Cardiac muscle cell (in vitro differentiated cells and primary cell): Measurements from ENCODE around the gene CCNG2. TPM values are rescaled to one million over a fixed set of nuclear protein-coding genes. Genes with fewer than 3 reads are reported as not detected.

ENCODE experiments used
- DNase-seq, 2 donors: peaks; one replicate each; pipeline versions ENCODE4 v3.0.0 to v3.0.0-alpha.2; 2010 to 2017; ENCODE audit warnings: low read depth in 1 of 2, low spot score in 1 of 2
- H3K27ac ChIP-seq: fragments of 200-600 bp; sonication (generic); 2 replicates; pipeline ENCODE4 v1.5.1; 2016
- H3K27me3 ChIP-seq: fragments of 200-600 bp; sonication (generic); 2 replicates; pipeline ENCODE4 v1.6.0; 2016; ENCODE audit warnings: control low read depth
- H3K36me3 ChIP-seq: fragments of 200-600 bp; sonication (generic); 2 replicates; pipeline ENCODE4 v1.5.1; 2016; ENCODE audit warnings: control low read depth
- H3K4me1 ChIP-seq: fragments of 200-600 bp; sonication (generic); 2 replicates; pipeline ENCODE4 v1.8.1; 2017; ENCODE audit warnings: low read depth, mild to moderate bottlenecking, mixed run types
- H3K4me3 ChIP-seq: fragments of 200-600 bp; sonication (generic); 2 replicates; pipeline ENCODE4 v1.5.1; 2016; ENCODE audit warnings: mild to moderate bottlenecking
- H3K9me3 ChIP-seq: fragments of 200-600 bp; sonication (generic); 2 replicates; pipeline ENCODE4 v1.5.1; 2017; ENCODE audit warnings: low read depth, mild to moderate bottlenecking, control low read depth
- CTCF ChIP-seq: IDR thresholded peaks from 2 replicates; pipeline ENCODE4 v1.5.1; 2012; ENCODE audit warnings: low read depth, mild to moderate bottlenecking, low read length
- polyA plus RNA-seq: library from polyadenylated mRNA; unstranded; fragments of >200 nt; fragmentation: Nextera tagmentation; extraction: Ambion mirVana; gene quantifications from 2 replicates; pipeline ENCODE4 v1.2.1, GENCODE V29; 2016
- total RNA-seq: library from RNA; depleted of rRNA; stranded (reverse); fragments of >200 nt; gene quantifications from 2 replicates; pipeline ENCODE4 v1.2.3, GENCODE V29; 2016

The CCNG2 gene
- total and polyA plus RNA-seq, 2 experiments from 2014 or later: 15.0 to 18.3 TPM

GRCh38 chr4:77121736-77122240, 35.2 kb upstream of the CCNG2 start:
- no peaks in the 10 kb centered on the region for H3K36me3 ChIP-seq
- no peak for DNase-seq
- no peak for TF ChIP-seq CTCF
- no peaks in the 10 kb centered on the region for H3K9me3 ChIP-seq
- H3K4me1 ChIP-seq: no peaks in the 10 kb centered on the region
- H3K27ac ChIP-seq: no peak overlapping the region
- no peak overlapping the region for H3K4me3 ChIP-seq
- no peaks in the 10 kb centered on the region for H3K27me3 ChIP-seq

GRCh38 chr4:77122656-77123055, 34.4 kb upstream of the CCNG2 start:
- Histone ChIP-seq H3K4me1 (peaks cover 1% of the 10 kb centered on the region), H3K4me3 (no peak overlapping the region), H3K27me3 (no peaks in the 10 kb centered on the region), H3K36me3 (no peaks in the 10 kb centered on the region), H3K9me3 (no peaks in the 10 kb centered on the region), H3K27ac (no peak overlapping the region)
- DNase-seq: no peak
- TF ChIP-seq CTCF: no peak

- no peaks in the 10 kb centered on the region for H3K9me3 ChIP-seq
- no peaks in the 10 kb centered on the region for H3K36me3 ChIP-seq
- peaks cover 2% of the 10 kb centered on the region for H3K4me1 ChIP-seq
- no peak overlapping the region for H3K27ac ChIP-seq
- no peaks in the 10 kb centered on the region for H3K27me3 ChIP-seq
- H3K4me3 ChIP-seq: no peak overlapping the region
- TF ChIP-seq CTCF: no peak
- no peak for DNase-seq
Measured at GRCh38 chr4:77123411-77123810, 33.6 kb upstream of the CCNG2 start.

GRCh38 chr4:77124576-77124975, 32.4 kb upstream of the CCNG2 start:
- Histone ChIP-seq H3K27me3 (no peaks in the 10 kb centered on the region), H3K36me3 (no peaks in the 10 kb centered on the region), H3K4me1 (peaks cover 2% of the 10 kb centered on the region), H3K9me3 (no peaks in the 10 kb centered on the region), H3K27ac (no peak overlapping the region), H3K4me3 (no peak overlapping the region)
- TF ChIP-seq CTCF: no peak
- no peak for DNase-seq

- no peak for DNase-seq
- Histone ChIP-seq H3K4me3 (no peak overlapping the region), H3K4me1 (peaks cover 2% of the 10 kb centered on the region), H3K27ac (no peak overlapping the region), H3K27me3 (no peaks in the 10 kb centered on the region), H3K36me3 (no peaks in the 10 kb centered on the region), H3K9me3 (no peaks in the 10 kb centered on the region)
- no peak for TF ChIP-seq CTCF
Measured at GRCh38 chr4:77125961-77126360, 31.0 kb upstream of the CCNG2 start.

GRCh38 chr4:77126809-77127208, 30.2 kb upstream of the CCNG2 start:
- no peak for DNase-seq
- no peak for TF ChIP-seq CTCF
- peaks cover 2% of the 10 kb centered on the region for H3K4me1 ChIP-seq
- no peak overlapping the region for H3K4me3 ChIP-seq
- H3K9me3 ChIP-seq: no peaks in the 10 kb centered on the region
- no peak overlapping the region for H3K27ac ChIP-seq
- no peaks in the 10 kb centered on the region for H3K36me3 ChIP-seq
- H3K27me3 ChIP-seq: no peaks in the 10 kb centered on the region
